ENCODE measurements around the gene TBC1D5.

The TBC1D5 gene

GRCh38 chr3:17227472-17227871 is 515.0 kb downstream of the TBC1D5 start:
- DNase-seq (ENCODE audit: low spot score): no peak

- DNase-seq (ENCODE audit: low spot score): no peak
These were observed 520.9 kb downstream of the TBC1D5 start for GRCh38 chr3:17221529-17221928.

DNA sequence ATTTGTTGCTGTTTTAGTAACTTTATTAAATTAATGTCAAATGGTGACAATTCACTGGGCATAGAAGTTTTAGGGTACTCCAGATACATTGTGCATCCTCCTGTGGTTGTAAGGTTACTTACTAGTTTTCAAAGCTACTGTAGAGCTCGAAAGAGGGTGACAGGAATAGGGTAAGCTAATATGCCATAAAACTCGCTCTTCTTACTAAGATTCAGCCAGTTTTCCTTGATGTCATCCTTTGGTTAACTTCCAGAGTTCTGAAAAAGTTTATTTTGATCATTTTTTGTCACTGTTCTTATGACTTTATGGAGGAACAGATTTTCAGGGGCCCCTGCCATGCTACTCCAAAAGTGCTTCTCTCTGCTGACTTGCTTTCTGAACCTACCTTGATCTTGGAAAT is 522.8 kb downstream of the TBC1D5 start:
- no peak for DNase-seq (ENCODE audit: low spot score)

DNA sequence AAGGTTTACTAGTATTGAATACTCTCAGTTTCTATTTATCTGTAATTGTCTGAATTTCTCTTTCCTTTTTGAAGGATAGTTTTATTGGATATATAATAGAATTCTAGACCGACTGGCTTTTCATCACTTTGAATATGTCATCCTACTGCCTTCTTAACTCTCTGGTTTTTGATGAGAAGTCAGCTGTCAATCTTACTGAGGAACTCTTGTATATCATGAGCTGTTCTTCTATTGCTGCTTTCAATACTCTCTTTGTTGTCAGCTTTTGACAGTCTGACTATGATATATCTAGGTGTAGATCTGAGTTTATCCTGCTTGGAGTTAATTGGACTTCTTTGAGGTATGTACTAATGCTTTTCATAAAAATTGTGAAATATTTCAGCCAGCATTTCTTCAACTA is 523.8 kb downstream of the TBC1D5 start:
- no peak for DNase-seq (ENCODE audit: low spot score)

DNA sequence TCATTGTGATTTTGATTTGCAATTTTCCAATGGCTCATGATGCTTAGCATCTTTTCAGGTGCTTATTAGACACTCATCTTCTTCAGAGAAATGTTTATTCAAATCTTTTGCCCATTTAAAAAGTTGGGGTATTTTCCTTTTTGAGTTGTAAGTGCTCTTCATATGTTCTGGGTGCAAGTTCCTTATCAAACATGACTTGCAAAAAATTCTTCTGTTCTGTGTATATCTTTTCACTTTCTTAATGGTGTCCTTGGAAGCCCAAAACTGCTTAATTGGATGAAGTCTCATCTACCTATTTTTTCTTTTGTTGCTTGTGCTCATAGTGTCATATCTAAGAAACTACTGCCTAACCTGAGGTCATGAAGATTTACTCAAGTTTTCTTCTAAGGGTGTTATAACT is 524.8 kb downstream of the TBC1D5 start:
- DNase-seq (ENCODE audit: low spot score): no peak

- no peak for DNase-seq (ENCODE audit: low spot score)
These were observed 529.3 kb downstream of the TBC1D5 start for GRCh38 chr3:17213102-17213501.

DNA sequence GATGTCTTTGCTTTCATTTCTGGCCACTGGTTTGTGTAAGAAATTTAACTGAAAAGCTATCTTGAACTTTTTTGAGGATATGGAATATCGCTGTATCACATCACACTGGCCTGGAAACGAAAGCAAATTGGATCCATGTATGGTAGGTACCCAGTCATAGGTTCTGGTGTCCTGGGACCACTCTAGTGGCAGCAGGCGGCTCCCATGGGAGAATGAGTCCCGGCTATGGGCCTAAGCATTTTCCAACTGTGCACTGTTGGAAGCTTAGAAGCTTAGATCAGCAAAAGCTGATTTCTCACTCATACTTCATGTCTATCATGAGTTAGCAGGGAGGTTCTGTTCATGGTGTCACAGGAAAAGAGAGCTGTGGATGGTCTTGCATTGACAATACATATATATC is 534.5 kb downstream of the TBC1D5 start:
- DNase-seq (ENCODE audit: low spot score): no peak

DNA sequence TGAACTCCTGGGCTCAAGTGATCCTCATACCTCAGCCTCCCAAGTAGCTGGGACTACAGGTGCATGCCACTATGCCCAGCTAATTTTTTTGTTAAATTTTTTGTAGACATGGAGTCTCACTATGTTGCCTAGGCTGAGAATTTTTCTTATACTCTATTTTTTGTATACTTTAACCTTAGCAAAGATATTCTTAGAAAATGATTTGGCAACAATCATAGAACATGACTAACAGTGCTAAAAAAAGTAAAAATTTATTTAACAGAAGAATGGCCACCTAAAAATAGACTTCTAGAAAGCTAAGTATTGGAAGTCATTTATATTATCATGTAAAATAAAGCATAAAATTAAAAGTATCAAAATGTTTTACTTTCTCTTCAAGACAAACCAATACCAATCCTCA is 535.4 kb downstream of the TBC1D5 start:
- DNase-seq (ENCODE audit: low spot score): no peak

- DNase-seq (ENCODE audit: low spot score): peak; percentile 14
These were observed 538.3 kb downstream of the TBC1D5 start for GRCh38 chr3:17204049-17204650.

DNA sequence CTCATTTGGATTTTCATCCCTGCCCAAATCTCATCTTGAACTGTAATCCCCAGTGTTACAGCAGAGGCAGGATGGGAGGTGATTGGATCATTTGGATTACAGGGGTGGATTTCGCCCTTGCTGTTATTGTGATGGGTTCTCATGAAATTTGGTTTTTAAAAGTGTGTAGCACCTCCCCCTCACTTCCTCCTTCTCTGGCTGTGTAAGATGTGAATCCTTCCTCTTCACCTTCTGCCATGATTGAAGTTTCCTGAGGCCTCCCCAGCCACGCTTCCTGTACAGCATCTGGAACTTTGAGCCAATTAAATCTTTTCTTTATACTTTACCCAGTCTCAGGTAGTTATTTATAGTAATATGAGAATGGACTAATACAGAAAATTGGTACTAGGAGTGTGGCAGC is 540.9 kb downstream of the TBC1D5 start:
- DNase-seq (ENCODE audit: low spot score): no peak

DNA sequence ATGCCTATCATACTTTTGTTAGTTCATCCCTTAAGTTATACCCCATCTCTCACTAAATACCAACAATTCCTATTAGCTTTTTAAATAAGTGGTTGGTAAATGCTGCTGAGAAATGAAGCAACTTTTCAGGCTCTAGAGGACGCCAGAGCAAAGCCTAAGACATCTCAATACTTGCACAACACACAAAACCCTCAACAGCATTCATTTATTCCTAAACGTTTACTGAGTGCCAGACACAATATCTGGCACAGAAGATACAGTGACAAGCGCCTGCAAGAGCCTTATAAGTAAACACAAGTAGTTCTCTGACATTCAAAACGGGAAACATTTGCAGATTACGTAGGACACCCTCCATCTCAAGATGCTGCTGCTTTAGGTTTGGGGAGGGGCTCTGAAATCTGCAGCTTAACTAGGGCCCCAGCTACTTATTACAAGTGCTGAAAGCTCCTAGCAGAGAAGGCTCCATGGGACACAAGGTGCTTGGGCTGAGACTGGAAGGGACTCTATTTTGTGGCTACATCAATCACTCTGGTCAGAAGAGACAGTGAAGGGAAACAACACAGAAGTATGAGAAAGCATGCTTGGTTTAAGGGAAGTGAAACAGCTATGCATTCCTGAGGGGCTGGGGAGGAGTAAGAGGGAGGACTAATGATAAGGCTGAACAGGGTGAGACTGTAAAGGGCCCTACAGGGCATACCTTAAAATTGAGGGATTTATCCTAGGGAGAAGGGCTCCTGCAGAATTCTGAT is 546.4 kb downstream of the TBC1D5 start:
- peak; percentile 52 for DNase-seq (ENCODE audit: low spot score)

DNA sequence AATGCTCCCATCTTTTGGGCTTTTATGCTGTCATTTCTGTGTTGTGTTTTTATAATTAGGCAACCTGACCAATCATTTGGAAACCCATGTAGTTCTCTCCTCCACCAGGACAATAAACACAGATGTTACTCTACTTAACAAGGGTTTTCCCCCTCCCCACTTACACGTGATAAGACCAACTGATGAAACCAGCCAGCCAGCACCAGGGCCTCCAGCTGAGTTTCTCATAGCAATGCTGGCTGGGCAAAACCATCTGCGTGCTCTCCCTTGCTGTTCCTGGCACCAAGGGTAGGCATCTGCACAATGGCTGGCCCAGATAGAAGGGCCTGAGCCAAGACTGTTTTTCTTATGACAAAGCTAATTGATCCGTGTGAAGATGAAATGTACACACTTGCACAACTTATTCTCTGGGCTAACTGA is 547.2 kb downstream of the TBC1D5 start:
- peak; percentile 67 for DNase-seq (ENCODE audit: low spot score)

GRCh38 chr3:17194116-17194515 is 548.3 kb downstream of the TBC1D5 start:
- no peak for DNase-seq (ENCODE audit: low spot score)

DNA sequence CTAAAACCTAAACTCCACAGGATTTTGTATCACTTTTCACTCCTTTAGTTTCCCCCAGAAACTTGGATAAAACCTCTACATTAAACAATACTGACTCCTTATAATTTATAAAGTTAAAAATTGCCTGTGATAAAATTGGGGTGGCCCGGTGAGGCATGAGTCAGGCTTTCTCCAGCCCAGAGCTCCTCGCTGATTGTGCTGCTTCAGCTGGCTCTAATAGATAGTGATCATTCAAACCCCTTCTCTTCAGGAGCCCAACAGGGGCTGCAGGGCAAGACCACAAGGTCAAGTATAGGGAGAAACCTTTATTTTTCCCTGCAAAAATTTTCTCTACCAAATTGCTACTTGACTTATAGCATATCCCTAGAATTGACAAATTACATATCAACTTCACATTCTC is 549.4 kb downstream of the TBC1D5 start:
- no peak for DNase-seq (ENCODE audit: low spot score)

GRCh38 chr3:17190353-17191078 is 551.9 kb downstream of the TBC1D5 start:
- no peak for DNase-seq (ENCODE audit: low spot score)

- no peak for DNase-seq (ENCODE audit: low spot score)
These were observed 554.1 kb downstream of the TBC1D5 start for GRCh38 chr3:17188378-17188777.

GRCh38 chr3:17187589-17188184 is 554.7 kb downstream of the TBC1D5 start:
- DNase-seq (ENCODE audit: low spot score): no peak

- DNase-seq (ENCODE audit: low spot score): peak; percentile 31
These were observed 558.4 kb downstream of the TBC1D5 start for GRCh38 chr3:17183951-17184550.

DNA sequence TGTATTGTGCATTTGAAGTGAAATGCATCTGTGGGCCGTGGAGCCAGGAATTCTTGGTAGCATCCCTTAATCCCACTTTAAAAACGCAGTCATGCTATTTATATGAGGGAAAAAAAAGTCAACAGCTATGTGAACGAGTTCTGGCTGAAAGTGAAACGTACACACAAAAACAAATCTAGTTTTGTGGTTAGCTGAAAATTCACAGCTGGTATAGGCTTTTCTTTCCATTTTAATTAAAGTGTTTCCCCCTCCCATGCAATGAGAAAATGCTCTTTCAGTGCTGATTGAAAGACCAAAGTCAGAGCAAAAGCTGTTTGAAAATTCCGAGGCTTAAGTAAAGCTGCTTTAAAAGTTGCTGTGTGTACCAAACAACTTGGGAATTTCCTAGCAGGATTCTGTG is 560.3 kb downstream of the TBC1D5 start:
- no peak for DNase-seq (ENCODE audit: low spot score)

DNA sequence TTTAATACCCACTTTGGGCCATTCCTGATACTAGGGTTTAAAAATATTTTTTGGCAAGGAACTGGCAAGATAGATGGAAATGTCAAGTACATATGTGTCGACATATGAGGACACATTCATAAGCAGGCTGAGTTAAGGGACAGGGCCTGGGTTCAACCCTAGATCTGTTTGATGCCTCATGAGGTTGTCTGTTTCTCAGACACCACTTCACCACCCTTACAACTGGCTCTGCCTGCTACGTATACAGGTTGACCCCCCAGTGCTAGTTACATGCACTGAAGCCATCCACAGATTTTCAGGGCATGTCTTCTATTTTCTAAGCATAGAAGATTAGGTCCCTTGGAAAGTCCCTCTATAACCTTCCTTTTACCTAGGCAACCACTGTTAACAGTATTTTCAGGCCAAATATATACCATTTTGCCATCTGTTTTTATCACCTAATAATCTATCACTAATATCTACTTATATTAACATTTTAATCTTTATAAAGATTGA is 561.0 kb downstream of the TBC1D5 start:
- no peak for DNase-seq (ENCODE audit: low spot score)

DNA sequence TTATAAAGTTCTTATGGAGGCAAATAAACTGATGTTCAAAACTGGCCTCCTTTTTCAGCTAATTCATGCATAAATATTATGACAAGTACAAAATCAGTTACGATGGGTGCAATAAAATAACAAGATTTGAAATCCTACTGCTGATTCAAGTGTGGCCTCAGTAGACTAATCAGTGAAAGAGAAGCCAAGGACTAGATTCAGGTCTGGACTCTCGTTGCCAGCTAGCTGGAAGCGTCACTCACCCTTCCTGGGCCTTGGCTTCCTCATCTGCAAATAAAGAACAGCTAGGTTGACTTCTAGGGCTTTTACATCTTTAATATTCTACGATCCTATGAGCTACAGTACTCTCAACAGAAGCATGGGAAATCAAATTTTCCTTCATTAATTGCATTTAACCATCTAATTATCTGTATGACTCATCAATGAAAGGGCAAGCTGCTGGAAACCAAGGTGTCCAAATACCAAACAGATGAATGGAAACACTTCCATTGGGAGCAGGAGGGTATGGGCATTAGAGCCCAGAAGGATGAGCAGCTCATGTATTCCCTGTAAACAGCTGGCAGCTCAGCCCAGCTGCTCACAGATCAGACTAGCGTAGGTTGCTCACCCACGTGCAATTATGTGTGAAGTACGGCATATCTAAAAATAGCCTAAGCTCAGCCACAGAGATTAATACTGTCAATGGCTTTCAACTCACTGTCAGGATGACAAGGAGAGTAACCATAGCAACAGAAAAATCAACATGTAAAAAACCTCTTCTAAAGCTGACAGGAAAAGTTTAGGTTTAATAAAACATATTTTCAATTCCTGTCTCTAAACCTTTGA is 562.8 kb downstream of the TBC1D5 start:
- DNase-seq (ENCODE audit: low spot score): no peak

Data from AG20443 (cell line).